GM12891 (cell line): ENCODE data around the gene LRRC10B.

Experiments used
- POLR2A ChIP-seq: IDR thresholded peaks from 2 replicates; pipeline ENCODE4 v1.6.1; 2011; ENCODE audit warnings: low read depth, low read length, control low read depth
- POLR2AphosphoS5 ChIP-seq: IDR thresholded peaks from 2 replicates; pipeline ENCODE4 v1.6.1; 2011; ENCODE audit warnings: low read depth, low read length, control low read depth
- TAF1 ChIP-seq: IDR thresholded peaks from 2 replicates; pipeline ENCODE4 v1.6.1; 2011; ENCODE audit warnings: low read depth, low read length, control low read depth

GRCh38 chr11:61485080-61485479, 23.5 kb upstream of the LRRC10B start:
- TF ChIP-seq TAF1: no peak
- no peak for TF ChIP-seq POLR2A
- no peak for TF ChIP-seq POLR2AphosphoS5
